Keratinocyte (primary cell): ENCODE data around the gene CLIC3. TPM values are rescaled to one million over a fixed set of nuclear protein-coding genes. Genes with fewer than 3 reads are reported as not detected.

Source experiments
- DNase-seq: peaks from one replicate; pipeline ENCODE4 v3.0.0-alpha.2; 2011; ENCODE audit warnings: low read depth, missing footprints, low spot score
- FAIRE-seq: peaks from 2 replicates; lab custom pipeline; 2011; peaks lifted over from hg19 to GRCh38; lab: Jason Lieb, UNC
- H2AFZ ChIP-seq: 2 replicates; pipeline ENCODE4 v1.6.0; 2012; ENCODE audit warnings: low read length, control low read depth, inconsistent platforms; ENCODE audit not compliant: control insufficient read depth
- H3K27ac ChIP-seq: 2 replicates; pipeline ENCODE4 v1.5.1; 2011; ENCODE audit warnings: low read length; ENCODE audit not compliant: control insufficient read depth, insufficient read depth
- H3K27me3 ChIP-seq: 3 replicates; pipeline ENCODE4 v1.6.0; 2011; ENCODE audit warnings: low read length; ENCODE audit not compliant: control insufficient read depth, insufficient read depth; ENCODE audit errors: extremely low read depth
- H3K36me3 ChIP-seq, 2 experiments: 2 replicates in 1 of 2; 3 replicates in 1 of 2; pipeline ENCODE4 v1.5.1; 2011; ENCODE audit warnings: low read length in 2 of 2, mild to moderate bottlenecking in 1 of 2; ENCODE audit not compliant: control insufficient read depth in 2 of 2, insufficient read depth in 2 of 2; ENCODE audit errors: extremely low read depth in 1 of 2
- H3K4me1 ChIP-seq: 3 replicates; pipeline ENCODE4 v1.5.1; 2011; ENCODE audit warnings: low read length; ENCODE audit not compliant: control insufficient read depth, insufficient read depth; ENCODE audit errors: extremely low read depth
- H3K4me2 ChIP-seq: 3 replicates; pipeline ENCODE4 v1.6.0; 2011; ENCODE audit warnings: low read depth, low read length; ENCODE audit not compliant: control insufficient read depth, insufficient read depth; ENCODE audit errors: extremely low read depth
- H3K4me3 ChIP-seq, 3 experiments: fragments of 200-600 bp in 1 of 3; sonication (generic) in 1 of 3; 2 replicates in 2 of 3; 3 replicates in 1 of 3; pipeline ENCODE4 v1.5.1; 2011 to 2016; ENCODE audit warnings: low read length in 3 of 3, mild to moderate bottlenecking in 3 of 3, control low read depth in 2 of 3, inconsistent platforms in 1 of 3, low read depth in 1 of 3, mixed read lengths in 1 of 3, mixed run types in 1 of 3, moderate library complexity in 1 of 3; ENCODE audit not compliant: control insufficient read depth in 2 of 3, insufficient read depth in 2 of 3; ENCODE audit errors: extremely low read depth in 1 of 3
- H3K79me2 ChIP-seq: 2 replicates; pipeline ENCODE4 v1.6.0; 2012; ENCODE audit warnings: low read length; ENCODE audit not compliant: control insufficient read depth, insufficient read depth
- H3K9ac ChIP-seq: 3 replicates; pipeline ENCODE4 v1.6.0; 2011; ENCODE audit warnings: low read length; ENCODE audit not compliant: control insufficient read depth, insufficient read depth; ENCODE audit errors: extremely low read depth
- H3K9me1 ChIP-seq: 3 replicates; pipeline ENCODE4 v1.6.0; 2011; ENCODE audit warnings: low read length; ENCODE audit not compliant: control insufficient read depth, insufficient read depth; ENCODE audit errors: extremely low read depth
- H3K9me3 ChIP-seq: 2 replicates; pipeline ENCODE4 v1.5.1; 2012; ENCODE audit warnings: low read depth, low read length; ENCODE audit not compliant: control insufficient read depth
- H4K20me1 ChIP-seq: 3 replicates; pipeline ENCODE4 v1.6.0; 2011; ENCODE audit warnings: low read length; ENCODE audit not compliant: control insufficient read depth, insufficient read depth; ENCODE audit errors: extremely low read depth
- CTCF ChIP-seq, 3 experiments: IDR thresholded peaks in 1 of 3; conservative IDR thresholded peaks in 1 of 3; optimal IDR thresholded peaks in 1 of 3; 2 replicates in 2 of 3; 3 replicates in 1 of 3; pipeline versions ENCODE3 to v1.5.1; 2011; ENCODE audit warnings: low read length in 3 of 3, mild to moderate bottlenecking in 3 of 3, moderate library complexity in 2 of 3, control low read depth in 1 of 3, inconsistent platforms in 1 of 3; ENCODE audit not compliant: insufficient read depth in 2 of 3; ENCODE audit errors: extremely low read depth in 1 of 3
- EZH2 ChIP-seq: IDR thresholded peaks from one replicate; pipeline ENCODE4 v1.6.1; 2012; ENCODE audit warnings: inconsistent platforms, mild to moderate bottlenecking, low read length, moderate library complexity
- dilution Hi-C: fragments of 300-500 bp; cut with MboI; formaldehyde crosslinking; loops from one replicate; pipeline ENCODE4 v1.7.0; 2020; ENCODE audit warnings: low sequenced_read_pairs; ENCODE audit not compliant: extremely low pct_ligation_motif_present
- polyA minus RNA-seq, 3 experiments: library from RNA; depleted of rRNA, polyadenylated mRNA; stranded (reverse); fragments of >200 nt; gene quantifications; 1 replicate in 1 of 3; 2 replicates in 1 of 3; 3 replicates in 1 of 3; pipeline ENCODE4 v1.2.3, GENCODE V29; 2011
- polyA plus RNA-seq, 5 experiments: library from polyadenylated mRNA; depleted of rRNA in 3 of 5; stranded (reverse) in 3 of 5; stranded (forward) in 1 of 5; unstranded in 1 of 5; fragments of >200 nt; gene quantifications; 1 replicate in 1 of 5; 2 replicates in 3 of 5; 3 replicates in 1 of 5; pipeline versions ENCODE4 v1.2.1 to v1.2.3, GENCODE V29; 2011 to 2012; ENCODE audit warnings: missing spikeins in 2 of 5, low read depth in 1 of 5, low replicate concordance in 1 of 5

CLIC3 gene
- polyA plus RNA-seq (5.5 to 36.0 TPM (median 9.4 TPM) in 3 replicates), polyA minus RNA-seq (1.1 to 5.3 TPM (median 2.4 TPM) in 3 replicates)
- polyA plus RNA-seq (2011; ENCODE audit: low read depth): 24.5 TPM
- 11.0 and 44.2 TPM in 2 replicates for polyA plus RNA-seq (2011; cell fraction: cytosol; rRNA removed)
- 12.5 and 21.9 TPM in 2 replicates for polyA plus RNA-seq (2011; cell fraction: nucleus; rRNA removed)
- polyA plus RNA-seq (2012; ENCODE audit: low replicate concordance): 19.4 and 127 TPM in 2 replicates
- polyA minus RNA-seq (2011; cell fraction: cytosol; rRNA and poly(A)+ RNA removed): 22.4 TPM
- 4.2 and 7.2 TPM in 2 replicates for polyA minus RNA-seq (2011; cell fraction: nucleus; rRNA and poly(A)+ RNA removed)

- no peak for TF ChIP-seq EZH2
- no peak for TF ChIP-seq CTCF (optimal IDR thresholded peaks at IDR 0.05 in 1 of 3, IDR thresholded peaks at IDR 0.05 in 1 of 3, conservative IDR thresholded peaks at IDR 0.05 in 1 of 3; ENCODE audit: extremely low read depth in 1 of 3, insufficient read depth in 2 of 3, low read length in 3 of 3)
- H3K9me1 ChIP-seq: no peaks in the 10 kb centered on the region
- H3K79me2 ChIP-seq: no peaks in the 10 kb centered on the region
- H2AFZ ChIP-seq: peak within 1 kb of the TSS; percentile 15
- H3K27me3 ChIP-seq: no peaks in the 10 kb centered on the region
- dilution Hi-C loops: no loop called here
- peaks cover 50% of the 10 kb centered on the region for H3K4me1 ChIP-seq
- peaks cover 0 to 10% of the 10 kb centered on the region in 2 experiments for H3K36me3 ChIP-seq
- no peaks in the 10 kb centered on the region for H3K9me3 ChIP-seq
- no peak within 1 kb of the TSS for H3K27ac ChIP-seq
- no peak within 1 kb of the TSS for H3K9ac ChIP-seq
- DNase-seq: no peak
- H3K4me3 ChIP-seq: peak within 1 kb of the TSS in 1 of 3 experiments; percentile 36
- peak within 1 kb of the TSS; percentile 46 for H3K4me2 ChIP-seq
- FAIRE-seq: no peak
- peaks cover 3% of the 10 kb centered on the region for H4K20me1 ChIP-seq
These were observed at the start of gene CLIC3 for GRCh38 chr9:136996361-136997292. Gene CLIC3, minus strand, starts transcription at chr9:136996568. Its CDS starts 25 bp downstream, at chr9:136996543.

GRCh38 chr9:137045294-137046087, 49.1 kb upstream of the CLIC3 start:
- Histone ChIP-seq H3K9ac (peak overlapping the region; percentile 22), H3K79me2 (peaks cover 2% of the 10 kb centered on the region), H4K20me1 (peaks cover 11% of the 10 kb centered on the region), H2AFZ (peak overlapping the region; percentile 68), H3K4me1 (peaks cover 11% of the 10 kb centered on the region), H3K36me3 (no peaks in the 10 kb centered on the region), H3K4me2 (peak overlapping the region; percentile 82), H3K27me3 (peaks cover 29% of the 10 kb centered on the region), H3K9me1 (no peaks in the 10 kb centered on the region), H3K4me3 (peak overlapping the region; percentile 53 to 65 (median 63)), H3K9me3 (no peaks in the 10 kb centered on the region), H3K27ac (no peak overlapping the region)
- no peak for TF ChIP-seq EZH2
- TF ChIP-seq CTCF (optimal IDR thresholded peaks at IDR 0.05 in 1 of 3, IDR thresholded peaks at IDR 0.05 in 1 of 3, conservative IDR thresholded peaks at IDR 0.05 in 1 of 3; ENCODE audit: extremely low read depth in 1 of 3, insufficient read depth in 2 of 3, low read length in 3 of 3): no peak
- FAIRE-seq (no peak), DNase-seq (no peak)
- dilution Hi-C loops: no loop called here
